GM21390 (cell line): Measurements from ENCODE around the gene POLD4.
"Not testable (repeated sequence)": the region's sequence is repeated elsewhere in the genome, so short reads cannot be mapped to it uniquely, and the experiment has no call there.

Experiments used
- ATAC-seq: cut with Tn5 transposase; IDR thresholded peaks from one replicate; pipeline ENCODE4 v1.9.1; 2021; ENCODE audit not compliant: unreplicated experiment

The POLD4 gene

GRCh38 chr11:67353317-67354074, at the start of gene POLD4:
TSS of gene POLD4 (minus strand) at chr11:67353546. CDS start at chr11:67353399, 147 bp downstream.
- peak; percentile 72 for ATAC-seq

- ATAC-seq, result not testable (repeated sequence)
Measured at GRCh38 chr11:67403085-67403484, 49.7 kb upstream of the POLD4 start.

- ATAC-seq, result not testable (repeated sequence)
Measured at GRCh38 chr11:67402192-67402839, 49.0 kb upstream of the POLD4 start.

- peak; percentile 57 for ATAC-seq
Measured at GRCh38 chr11:67401495-67402191, 48.3 kb upstream of the POLD4 start, which contains the start of gene PPP1CA. TSS of gene PPP1CA (minus strand) at chr11:67401858. CDS start at chr11:67401782, 76 bp downstream.

GRCh38 chr11:67400942-67401494, 47.7 kb upstream of the POLD4 start:
- ATAC-seq, result peak; percentile 20

GRCh38 chr11:67400251-67400941, 47.0 kb upstream of the POLD4 start:
- ATAC-seq, result no peak

GRCh38 chr11:67398661-67399563, 45.6 kb upstream of the POLD4 start:
- ATAC-seq, result no peak

- no peak for ATAC-seq
Measured at GRCh38 chr11:67397986-67398660, 44.8 kb upstream of the POLD4 start.

- no peak for ATAC-seq
Measured at GRCh38 chr11:67397536-67397935, 44.2 kb upstream of the POLD4 start.

- ATAC-seq, result no peak
Measured at GRCh38 chr11:67396587-67397389, 43.4 kb upstream of the POLD4 start.

- no peak for ATAC-seq
Measured at GRCh38 chr11:67396259-67396581, 42.9 kb upstream of the POLD4 start.

GRCh38 chr11:67395555-67396258, 42.4 kb upstream of the POLD4 start:
- no peak for ATAC-seq

GRCh38 chr11:67393990-67394389, 40.6 kb upstream of the POLD4 start:
- ATAC-seq, result no peak

GRCh38 chr11:67393437-67393836, 40.1 kb upstream of the POLD4 start:
- ATAC-seq, result no peak

- ATAC-seq, result peak; percentile 6
Measured at GRCh38 chr11:67392183-67392715, 38.9 kb upstream of the POLD4 start.

GRCh38 chr11:67391304-67392182, 38.2 kb upstream of the POLD4 start, which contains the start of gene RAD9A:
TSS of gene RAD9A (plus strand) at chr11:67391986. CDS start at chr11:67392045, 59 bp downstream.
- peak; percentile 51 for ATAC-seq

GRCh38 chr11:67390947-67391303, 37.6 kb upstream of the POLD4 start:
- no peak for ATAC-seq
